B cell (primary cell): Measurements from ENCODE around the gene LHX2. TPM values are rescaled to one million over a fixed set of nuclear protein-coding genes. Genes with fewer than 3 reads are reported as not detected.

ENCODE experiments used
- ATAC-seq: fragments of 200-7000 bp; cut with Tn5 transposase; one replicate; pipeline ENCODE4 v1.10.0; 2021; ENCODE audit warnings: low read depth, mild to moderate bottlenecking, moderate number of reproducible peaks, moderate library complexity
- CTCF ChIA-PET: fragments of 350-600 bp; sonication (Branson Sonifier 250); formaldehyde crosslinking; loops from one replicate; lab custom pipeline; 2021; ENCODE audit warnings: antibody characterized with exemption, inconsistent platforms; lab: Charles Lee
- POLR2A ChIA-PET: fragments of 350-600 bp; sonication (Branson Sonifier 250); formaldehyde crosslinking; loops from one replicate; lab custom pipeline; 2021; ENCODE audit warnings: antibody characterized with exemption; lab: Charles Lee
- DNase-seq: peaks from one replicate; pipeline ENCODE4 v3.0.0; 2013
- H2AFZ ChIP-seq: 2 replicates; pipeline ENCODE4 v1.6.1; 2012; ENCODE audit warnings: mild to moderate bottlenecking, low read depth, low read length; ENCODE audit not compliant: insufficient read depth, poor library complexity, severe bottlenecking
- H3K27ac ChIP-seq, 2 donors: 1 replicate in 1 of 2; 2 replicates in 1 of 2; pipeline ENCODE4 v1.5.1; 2012 to 2013; ENCODE audit warnings: low read length in 2 of 2, mild to moderate bottlenecking in 2 of 2, moderate library complexity in 1 of 2
- H3K27me3 ChIP-seq, 4 experiments: fragments of 200-600 bp in 1 of 4; sonication (generic) in 1 of 4; replicated peaks in 1 of 4; 1 replicate in 2 of 4; 2 replicates in 2 of 4; pipeline versions ENCODE4 v1.6.1 to v1.7.0; 2013 to 2016; ENCODE audit warnings: low read length in 3 of 4, mild to moderate bottlenecking in 2 of 4, mixed read lengths in 1 of 4, moderate library complexity in 1 of 4; ENCODE audit not compliant: insufficient read depth in 4 of 4, control insufficient read depth in 3 of 4; ENCODE audit errors: control extremely low read depth in 1 of 4
- H3K36me3 ChIP-seq, 2 experiments: replicated peaks in 1 of 2; 1 replicate in 1 of 2; 2 replicates in 1 of 2; pipeline versions ENCODE4 v1.6.1 to v1.7.1; 2013; ENCODE audit warnings: low read length in 1 of 2; ENCODE audit not compliant: insufficient read depth in 2 of 2, control insufficient read depth in 1 of 2; ENCODE audit errors: control extremely low read depth in 1 of 2, extremely low read depth in 1 of 2
- H3K4me1 ChIP-seq, 2 donors: fragments of 200-600 bp in 1 of 2; sonication (generic) in 1 of 2; 1 replicate in 1 of 2; 2 replicates in 1 of 2; pipeline versions ENCODE4 v1.5.1 to v1.6.1; 2013 to 2017; ENCODE audit warnings: low read length in 2 of 2; ENCODE audit not compliant: control insufficient read depth in 2 of 2, insufficient read depth in 2 of 2
- H3K4me2 ChIP-seq: replicated peaks from 2 replicates; pipeline ENCODE3; 2012; ENCODE audit warnings: mild to moderate bottlenecking, low read depth, low read length; ENCODE audit not compliant: poor library complexity, severe bottlenecking
- H3K4me3 ChIP-seq, 5 experiments: fragments of 200-600 bp in 1 of 5; sonication (generic) in 1 of 5; 1 replicate in 3 of 5; 2 replicates in 2 of 5; pipeline versions ENCODE4 v1.5.1 to v1.7.0; 2011 to 2016; ENCODE audit warnings: low read length in 4 of 5, mild to moderate bottlenecking in 4 of 5, low read depth in 2 of 5, control low read depth in 1 of 5, moderate library complexity in 1 of 5; ENCODE audit not compliant: insufficient read depth in 1 of 5; ENCODE audit errors: control extremely low read depth in 1 of 5, extremely low read depth in 1 of 5
- H3K79me2 ChIP-seq: fragments of 200-600 bp; sonication (generic); one replicate; pipeline ENCODE4 v1.6.0; 2016; ENCODE audit warnings: low read length; ENCODE audit not compliant: control insufficient read depth, insufficient read depth
- H3K9ac ChIP-seq: fragments of 200-600 bp; sonication (generic); 2 replicates; pipeline ENCODE4 v1.6.1; 2017; ENCODE audit warnings: mild to moderate bottlenecking, low read length, moderate library complexity
- H3K9me3 ChIP-seq, 3 donors: one replicate each; pipeline versions ENCODE4 v1.6.1 to v1.7.1; 2013; ENCODE audit warnings: low read length in 2 of 3; ENCODE audit not compliant: control insufficient read depth in 2 of 3, insufficient read depth in 1 of 3; ENCODE audit errors: control extremely low read depth in 1 of 3
- H4K20me1 ChIP-seq: 2 replicates; pipeline ENCODE4 v1.6.0; 2012; ENCODE audit warnings: mild to moderate bottlenecking, low read length; ENCODE audit not compliant: insufficient read depth, control insufficient read depth, poor library complexity, severe bottlenecking
- H3K27ac Mint-ChIP-seq: one replicate; pipeline ENCODE4 v1.8.0; 2021; ENCODE audit warnings: mixed read lengths
- H3K27me3 Mint-ChIP-seq: one replicate; pipeline ENCODE4 v1.8.0; 2021; ENCODE audit warnings: mixed read lengths
- H3K4me1 Mint-ChIP-seq: one replicate; pipeline ENCODE4 v1.8.0; 2021; ENCODE audit warnings: mixed read lengths
- H3K4me3 Mint-ChIP-seq: one replicate; pipeline ENCODE4 v1.8.0; 2021; ENCODE audit warnings: mixed read lengths
- H3K9me3 Mint-ChIP-seq: one replicate; pipeline ENCODE4 v1.8.0; 2022; ENCODE audit warnings: mixed read lengths; ENCODE audit not compliant: insufficient read depth
- EZH2 ChIP-seq: IDR thresholded peaks from 2 replicates; pipeline ENCODE4 v1.6.1; 2012; ENCODE audit warnings: borderline replicate concordance, low read depth, mild to moderate bottlenecking, moderate library complexity, low read length; ENCODE audit not compliant: insufficient read depth, poor library complexity, severe bottlenecking
- WGBS: methylation state at CpG from one replicate; pipeline ENCODE4 v1.1.5; 2013; ENCODE audit warnings: missing lambda C conversion rate; ENCODE audit not compliant: insufficient coverage; 5-methylcytosine and 5-hydroxymethylcytosine counted together
- intact Hi-C: fragments of 100-400 bp; cut with micrococcal nuclease; formaldehyde crosslinking; loops from one replicate; pipeline ENCODE4 v1.10.0; 2022
- polyA plus RNA-seq: library from polyadenylated mRNA; depleted of rRNA; stranded (reverse); fragments of >200 nt; gene quantifications from 2 replicates; pipeline ENCODE4 v1.2.3, GENCODE V29; 2012
- total RNA-seq, 2 donors: library from RNA; stranded (reverse); fragments of 120-200 nt in 1 of 2; gene quantifications; 1 replicate in 1 of 2; 2 replicates in 1 of 2; pipeline versions ENCODE4 v1.2.3 to v1.2.4, GENCODE V29; 2013 to 2022
- TF ChIP-seq, protein P1 (sequence below): fragments of 200-600 bp; IDR thresholded peaks from one replicate; pipeline ENCODE4 v1.8.0; 2022; ENCODE audit warnings: antibody characterized with exemption, mild to moderate bottlenecking

LHX2 gene
- total and polyA plus RNA-seq, 2 donors (not counting 1 experiment from before 2014, with no cell fraction given), result 0.66 TPM; not detected in 1

DNA sequence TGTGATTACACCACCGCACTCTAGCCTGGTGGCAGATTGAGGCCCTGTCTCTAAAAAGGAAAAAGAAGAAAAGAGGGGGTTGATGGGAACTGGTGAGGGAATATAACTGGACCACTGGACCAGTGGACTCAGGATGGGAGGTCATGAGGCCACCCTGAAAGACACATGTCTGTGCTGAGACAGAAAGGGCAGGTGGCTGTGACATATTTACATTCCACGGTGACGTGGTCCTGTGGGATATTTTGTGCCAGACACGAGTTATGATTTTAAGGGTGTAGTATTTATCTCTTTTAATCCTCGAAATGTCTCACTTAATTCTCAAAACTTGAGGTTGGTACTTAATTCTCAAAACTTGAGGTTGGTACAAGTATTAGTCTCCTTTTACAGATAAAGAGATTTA is 32.9 kb downstream of the LHX2 start:
- Mint-ChIP-seq H3K9me3 (no peaks in the 10 kb centered on the region), H3K27ac (no peak overlapping the region), H3K27me3 (peaks cover 51% of the 10 kb centered on the region), H3K4me3 (no peak overlapping the region), H3K4me1 (peaks cover 30% of the 10 kb centered on the region)
- intact Hi-C loops, result no loop called here
- Histone ChIP-seq H2AFZ (no peak overlapping the region), H3K36me3 (no peaks in the 10 kb centered on the region), H4K20me1 (no peaks in the 10 kb centered on the region), H3K4me2 (no peak overlapping the region), H3K4me1 (peaks cover 21 to 24% of the 10 kb centered on the region in 2 donors), H3K27ac (no peak overlapping the region), H3K27me3 (peaks cover 0 to 64% (median 37%) of the 10 kb centered on the region in 4 experiments), H3K9ac (no peak overlapping the region), H3K9me3 (peaks cover 0 to 9% (median 0%) of the 10 kb centered on the region in 3 donors), H3K4me3 (no peak overlapping the region), H3K79me2 (no peaks in the 10 kb centered on the region)
- ATAC-seq (no peak), DNase-seq (no peak)
- TF ChIP-seq, protein P1, sequence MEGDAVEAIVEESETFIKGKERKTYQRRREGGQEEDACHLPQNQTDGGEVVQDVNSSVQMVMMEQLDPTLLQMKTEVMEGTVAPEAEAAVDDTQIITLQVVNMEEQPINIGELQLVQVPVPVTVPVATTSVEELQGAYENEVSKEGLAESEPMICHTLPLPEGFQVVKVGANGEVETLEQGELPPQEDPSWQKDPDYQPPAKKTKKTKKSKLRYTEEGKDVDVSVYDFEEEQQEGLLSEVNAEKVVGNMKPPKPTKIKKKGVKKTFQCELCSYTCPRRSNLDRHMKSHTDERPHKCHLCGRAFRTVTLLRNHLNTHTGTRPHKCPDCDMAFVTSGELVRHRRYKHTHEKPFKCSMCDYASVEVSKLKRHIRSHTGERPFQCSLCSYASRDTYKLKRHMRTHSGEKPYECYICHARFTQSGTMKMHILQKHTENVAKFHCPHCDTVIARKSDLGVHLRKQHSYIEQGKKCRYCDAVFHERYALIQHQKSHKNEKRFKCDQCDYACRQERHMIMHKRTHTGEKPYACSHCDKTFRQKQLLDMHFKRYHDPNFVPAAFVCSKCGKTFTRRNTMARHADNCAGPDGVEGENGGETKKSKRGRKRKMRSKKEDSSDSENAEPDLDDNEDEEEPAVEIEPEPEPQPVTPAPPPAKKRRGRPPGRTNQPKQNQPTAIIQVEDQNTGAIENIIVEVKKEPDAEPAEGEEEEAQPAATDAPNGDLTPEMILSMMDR, result no peak
- TF ChIP-seq EZH2, result no peak
- WGBS, result 100% methylated on average over 1 of the region's 5 CpGs
- ChIA-PET CTCF (no interaction called here), POLR2A (no interaction called here)

DNA sequence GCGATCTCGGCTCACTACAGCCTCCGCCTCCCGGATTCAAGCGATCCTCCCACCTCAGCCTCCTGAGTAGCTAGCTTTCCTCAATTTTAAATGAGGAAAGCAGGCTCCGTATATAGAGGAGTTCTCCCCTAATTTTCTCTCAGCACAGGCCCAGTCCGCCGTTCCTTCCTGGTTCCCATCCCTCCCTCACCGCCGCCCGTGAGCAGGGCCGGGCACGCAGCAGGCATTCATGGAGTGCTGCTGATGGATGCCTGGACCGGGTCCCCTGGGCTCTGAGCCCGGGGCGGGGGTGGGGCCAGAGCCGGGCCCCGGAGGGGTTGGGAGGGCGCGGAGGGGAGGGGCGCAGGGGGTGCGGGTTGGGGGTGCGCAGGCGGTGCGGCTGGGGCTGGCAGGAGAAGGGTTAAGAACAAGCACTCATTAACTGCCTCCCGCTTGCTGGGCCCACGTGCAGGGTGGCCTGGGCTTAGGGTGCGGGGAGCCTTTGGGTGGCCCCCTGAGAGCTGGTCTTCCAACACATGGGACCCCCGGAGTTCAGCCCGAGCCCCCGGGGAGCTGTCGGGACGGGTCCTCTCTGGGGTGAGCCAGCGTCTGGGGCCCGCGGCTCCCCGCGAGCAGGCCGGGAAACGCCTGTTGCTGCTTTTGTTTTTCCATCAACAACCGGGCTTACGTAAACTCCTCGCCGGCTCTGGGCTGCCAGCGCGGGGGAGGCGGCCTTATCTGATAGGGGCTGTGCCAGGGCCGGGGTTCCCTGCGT is 33.7 kb downstream of the LHX2 start:
- Histone ChIP-seq H3K9me3 (peaks cover 0 to 9% (median 0%) of the 10 kb centered on the region in 3 donors), H3K4me1 (peaks cover 21 to 24% of the 10 kb centered on the region in 2 donors), H3K4me3 (no peak overlapping the region), H3K27ac (no peak overlapping the region), H3K9ac (no peak overlapping the region), H3K36me3 (no peaks in the 10 kb centered on the region), H3K79me2 (no peaks in the 10 kb centered on the region), H3K4me2 (peak overlapping the region; percentile 43), H3K27me3 (peaks cover 0 to 61% (median 37%) of the 10 kb centered on the region in 4 experiments), H2AFZ (no peak overlapping the region), H4K20me1 (no peaks in the 10 kb centered on the region)
- ATAC-seq (no peak), DNase-seq (no peak)
- TF ChIP-seq, protein P1, result no peak
- no peak for TF ChIP-seq EZH2
- ChIA-PET POLR2A (no interaction called here), CTCF (no interaction called here)
- peaks cover 55% of the 10 kb centered on the region for H3K27me3 Mint-ChIP-seq
- H3K4me3 Mint-ChIP-seq, result no peak overlapping the region
- H3K4me1 Mint-ChIP-seq, result peaks cover 29% of the 10 kb centered on the region
- no peaks in the 10 kb centered on the region for H3K9me3 Mint-ChIP-seq
- intact Hi-C loops, result no loop called here
- no peak overlapping the region for H3K27ac Mint-ChIP-seq
- 16% methylated on average over 39 of the region's 49 CpGs for WGBS
